HL-60 (cell line): ENCODE measurements around the gene MRTFA.

Source experiments
- DNase-seq, 2 experiments: peaks; one replicate each; pipeline ENCODE4 v3.0.0-alpha.2; 2010 to 2020; ENCODE audit warnings: low read depth in 1 of 2, low spot score in 1 of 2
- H3K27ac ChIP-seq: fragments of 250-450 bp; sonication (Bioruptor Pico); replicated peaks from 2 replicates; pipeline ENCODE4 v1.5.1; 2020; ENCODE audit warnings: mild to moderate bottlenecking, moderate library complexity
- H3K27me3 ChIP-seq: fragments of 250-450 bp; sonication (Bioruptor Pico); 2 replicates; pipeline ENCODE4 v1.5.1; 2021; ENCODE audit warnings: mild to moderate bottlenecking, moderate library complexity; ENCODE audit not compliant: insufficient read depth, poor library complexity, severe bottlenecking
- H3K4me3 ChIP-seq: replicated peaks from 2 replicates; pipeline ENCODE4 v1.5.1; 2011; ENCODE audit warnings: mild to moderate bottlenecking, control low read depth, low read length; ENCODE audit not compliant: insufficient read depth
- CTCF ChIP-seq: IDR thresholded peaks from one replicate; pipeline ENCODE4 v1.5.1; 2011; ENCODE audit warnings: low read length, control low read depth, inconsistent platforms; ENCODE audit not compliant: insufficient read depth
- GABPA ChIP-seq: IDR thresholded peaks from 2 replicates; pipeline ENCODE4 v1.6.1; 2012; ENCODE audit warnings: low read depth
- POLR2AphosphoS5 ChIP-seq: IDR thresholded peaks from 2 replicates; pipeline ENCODE4 v1.6.1; 2012; ENCODE audit warnings: low read depth
- REST ChIP-seq: IDR thresholded peaks from 2 replicates; pipeline ENCODE4 v1.6.1; 2012; ENCODE audit warnings: low read depth; ENCODE audit not compliant: insufficient replicate concordance
- SPI1 ChIP-seq: IDR thresholded peaks from 2 replicates; pipeline ENCODE4 v1.6.1; 2012; ENCODE audit warnings: low read depth, mild to moderate bottlenecking, borderline replicate concordance

Gene MRTFA

GRCh38 chr22:40618400-40618799 lies 18.1 kb downstream of the MRTFA start:
- H3K4me3 ChIP-seq = no peak overlapping the region
- H3K27ac ChIP-seq = no peak overlapping the region
- TF ChIP-seq REST (no peak), GABPA (no peak), SPI1 (no peak), CTCF (no peak), POLR2AphosphoS5 (no peak)
- H3K27me3 ChIP-seq = no peaks in the 10 kb centered on the region
- no peak for DNase-seq

GRCh38 chr22:40616578-40616977 lies 19.9 kb downstream of the MRTFA start:
- Histone ChIP-seq H3K27ac (no peak overlapping the region), H3K27me3 (no peaks in the 10 kb centered on the region), H3K4me3 (no peak overlapping the region)
- DNase-seq = no peak
- TF ChIP-seq SPI1 (no peak), POLR2AphosphoS5 (no peak), CTCF (no peak), GABPA (no peak), REST (no peak)

- Histone ChIP-seq H3K27me3 (no peaks in the 10 kb centered on the region), H3K27ac (no peak overlapping the region)
- TF ChIP-seq SPI1 (no peak), POLR2AphosphoS5 (no peak), GABPA (no peak), CTCF (no peak), REST (no peak)
These were observed 23.5 kb downstream of the MRTFA start for GRCh38 chr22:40613067-40613466.

More at GRCh38 chr22:40613067-40613466, 23.5 kb downstream of the MRTFA start:
- no peak overlapping the region for H3K4me3 ChIP-seq
- DNase-seq = no peak
